GM18520 (cell line): ENCODE data around the gene SARDH.

ENCODE experiments used
- ATAC-seq: cut with Tn5 transposase; IDR thresholded peaks from one replicate; pipeline ENCODE4 v1.9.1; 2021; ENCODE audit not compliant: unreplicated experiment

SARDH gene

DNA sequence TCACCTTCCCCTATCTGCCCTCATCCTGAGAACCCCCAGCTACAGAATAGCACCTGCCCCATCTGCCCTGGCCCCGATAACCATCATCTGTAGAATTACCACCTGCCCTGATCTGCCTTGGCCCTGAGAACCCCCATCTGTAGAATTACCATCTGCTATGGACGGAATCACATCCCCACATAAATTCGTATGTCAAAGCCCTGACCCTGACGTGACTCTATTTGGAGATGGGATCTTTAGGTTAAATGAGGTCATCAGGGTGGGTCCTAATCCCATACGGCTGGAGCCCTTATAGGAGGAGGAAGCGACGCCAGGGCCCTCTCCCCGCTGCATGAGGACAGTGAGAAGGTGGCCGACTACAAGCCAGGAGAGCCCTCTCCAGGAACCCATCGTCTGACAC, 32.6 kb downstream of the SARDH start:
- no peak for ATAC-seq

- ATAC-seq, result no peak
These were observed 33.4 kb downstream of the SARDH start for GRCh38 chr9:133704711-133705181.

GRCh38 chr9:133703591-133704399, 34.4 kb downstream of the SARDH start:
- no peak for ATAC-seq

DNA sequence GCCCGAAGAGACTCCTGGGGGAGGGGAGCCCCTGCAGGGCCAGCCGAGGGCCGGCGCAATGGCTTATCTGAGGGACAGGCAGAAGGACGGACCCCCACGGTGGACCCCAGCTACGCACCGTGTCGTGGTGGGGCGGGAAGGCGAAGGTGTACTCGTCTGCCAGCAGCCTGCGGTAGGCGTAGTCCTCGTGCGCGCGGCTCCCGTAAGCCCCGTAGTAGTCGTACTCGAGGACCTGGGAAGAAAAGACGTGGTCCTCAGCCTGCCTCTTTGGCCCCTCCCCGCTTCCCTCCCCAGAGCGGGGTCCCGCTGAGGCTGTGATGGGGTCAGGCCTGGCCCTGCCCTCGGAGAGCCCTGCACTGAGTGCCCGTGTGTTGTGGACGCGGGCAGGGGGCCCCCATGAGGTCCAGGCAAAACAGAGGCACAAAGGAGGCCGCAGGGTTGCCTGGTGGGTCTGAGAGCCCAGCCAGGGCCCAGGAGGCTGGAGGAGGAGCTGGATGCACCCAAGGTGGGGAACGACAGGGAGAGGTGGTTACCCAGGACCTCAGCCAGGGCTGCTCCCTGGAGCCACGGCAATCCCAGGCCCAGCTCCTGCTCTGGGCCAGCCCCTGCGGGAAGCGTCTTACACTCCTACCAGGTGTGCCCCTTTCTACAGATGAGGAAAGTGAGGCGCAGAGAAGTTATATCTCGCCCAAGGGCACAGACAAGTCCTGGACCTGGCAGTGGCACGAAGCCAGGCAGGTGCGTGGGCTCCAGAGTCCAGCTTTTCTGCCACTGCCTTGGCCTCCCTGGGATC, 35.2 kb downstream of the SARDH start:
- ATAC-seq, result no peak

GRCh38 chr9:133701981-133702797, 36.0 kb downstream of the SARDH start:
- no peak for ATAC-seq

- no peak for ATAC-seq
These were observed 36.7 kb downstream of the SARDH start for GRCh38 chr9:133701321-133701980.

DNA sequence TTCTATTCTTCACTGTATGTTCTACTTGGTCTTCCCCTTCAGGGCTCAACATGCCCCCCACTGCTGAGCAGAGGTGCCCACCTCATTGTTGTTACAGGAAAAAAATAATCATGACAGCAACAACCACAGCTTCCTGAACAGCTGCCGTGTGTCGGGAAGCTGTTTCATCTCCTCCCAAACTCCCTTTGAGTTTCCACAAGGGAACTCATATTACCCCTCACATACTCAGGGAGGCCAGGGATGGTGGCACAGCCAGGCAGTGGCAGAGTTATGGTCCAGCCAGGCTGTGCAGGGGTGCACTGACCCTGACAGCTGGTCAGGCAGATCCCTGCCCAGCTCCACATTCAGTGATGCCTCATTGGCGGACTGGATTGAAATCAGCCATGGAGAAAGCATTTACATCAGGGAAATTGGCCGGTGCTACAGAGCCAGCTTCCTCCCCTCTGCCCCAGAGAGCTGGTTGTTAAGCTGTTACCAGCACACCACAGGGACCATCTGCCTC, 37.3 kb downstream of the SARDH start:
- ATAC-seq, result no peak

DNA sequence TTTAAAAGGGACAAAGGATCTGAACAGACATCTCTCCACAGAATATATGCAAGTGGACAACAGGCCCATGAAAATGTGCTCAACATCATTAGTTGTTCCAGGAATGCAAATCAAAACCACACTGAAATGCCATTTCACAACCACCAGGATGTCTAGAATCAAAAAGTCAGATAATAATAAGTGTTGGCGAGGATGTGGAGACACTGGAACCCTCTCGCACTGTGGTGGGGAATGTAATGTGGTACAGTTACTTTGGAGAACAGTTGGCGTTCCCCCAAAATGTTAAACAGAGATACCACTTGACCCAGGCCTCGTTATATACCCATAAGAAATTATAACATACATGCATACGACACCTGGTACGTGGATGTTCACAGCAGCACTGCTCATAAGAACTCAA, 38.6 kb downstream of the SARDH start:
- no peak for ATAC-seq

DNA sequence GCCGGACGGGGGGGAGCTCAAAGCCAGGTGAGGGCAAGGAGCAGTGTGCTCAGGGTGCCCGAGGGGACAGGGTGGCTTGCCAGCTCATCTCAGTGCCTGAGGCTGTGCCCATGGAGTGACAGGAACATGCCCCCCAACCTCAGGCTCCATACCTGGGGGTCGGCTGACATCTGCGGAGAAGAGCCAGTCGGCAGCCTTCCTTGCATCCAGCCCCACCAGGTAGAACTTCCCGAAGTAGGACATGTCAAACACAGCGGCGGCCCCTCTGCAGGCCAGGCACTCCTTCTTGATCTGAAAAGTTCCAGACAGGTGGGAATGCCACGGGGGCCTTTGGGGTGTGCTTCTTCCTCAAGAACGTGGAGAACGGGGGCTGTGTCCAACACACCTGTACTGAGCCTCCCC, 42.1 kb downstream of the SARDH start:
- ATAC-seq, result no peak

GRCh38 chr9:133694686-133695085, 43.5 kb downstream of the SARDH start:
- ATAC-seq, result no peak

GRCh38 chr9:133693703-133694529, 44.2 kb downstream of the SARDH start:
- no peak for ATAC-seq

- no peak for ATAC-seq
These were observed 45.0 kb downstream of the SARDH start for GRCh38 chr9:133693116-133693515.

- no peak for ATAC-seq
These were observed 45.7 kb downstream of the SARDH start for GRCh38 chr9:133692364-133692985.

DNA sequence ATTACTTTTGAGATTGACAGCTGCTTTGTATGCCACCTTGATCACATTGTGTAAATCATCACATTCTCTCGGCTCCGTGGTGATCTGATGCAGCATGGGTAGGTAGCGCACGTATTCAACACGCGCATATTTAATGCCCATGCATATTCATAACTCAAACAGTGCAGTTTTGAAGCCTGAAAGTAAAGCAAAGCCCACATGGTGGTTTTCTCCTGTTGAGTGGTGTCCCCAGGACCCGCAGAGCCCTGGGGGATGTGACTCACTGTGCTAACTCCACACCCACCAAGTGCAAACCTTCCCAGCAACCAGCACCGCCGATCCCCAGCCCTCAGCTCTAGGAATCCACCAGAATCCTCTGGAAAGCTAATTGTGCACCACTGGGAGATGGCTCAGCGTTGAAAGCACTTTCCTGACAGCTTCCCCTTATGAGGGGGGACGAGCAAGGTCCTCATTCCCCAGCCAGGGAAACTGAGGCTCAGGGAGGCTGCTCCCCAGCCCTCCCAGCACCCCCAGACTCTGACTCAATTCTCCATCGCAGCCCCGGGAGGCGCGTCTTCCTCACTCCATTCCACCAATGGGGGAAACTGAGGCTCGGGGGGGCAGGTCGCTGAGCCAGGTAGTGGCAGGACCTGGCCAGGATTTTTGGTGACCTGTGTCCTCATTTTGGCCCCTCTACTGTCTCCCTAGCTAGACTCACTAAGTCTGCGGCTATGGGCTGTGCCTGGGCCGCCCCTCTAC, 46.4 kb downstream of the SARDH start:
- no peak for ATAC-seq

DNA sequence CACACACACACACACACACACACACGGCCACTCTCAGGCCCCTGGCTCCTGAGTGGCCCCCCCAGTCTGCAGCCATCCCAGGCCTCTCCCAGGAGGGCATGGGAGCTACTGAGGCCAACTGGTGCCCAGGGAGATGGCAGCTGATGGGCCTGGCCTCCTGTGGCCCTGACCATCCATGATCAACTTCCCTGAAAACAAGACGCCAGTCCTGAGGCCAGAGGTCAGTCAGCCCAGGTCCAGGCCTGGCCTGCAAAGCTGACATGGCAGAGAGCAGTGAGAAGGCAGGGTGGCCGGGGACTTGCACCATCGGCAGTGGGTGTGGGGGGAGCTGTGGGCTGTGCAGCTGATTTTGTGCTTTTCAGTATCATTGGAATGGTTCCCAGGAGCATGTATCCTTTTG, 47.0 kb downstream of the SARDH start:
- no peak for ATAC-seq

GRCh38 chr9:133690081-133690561, 48.0 kb downstream of the SARDH start:
- ATAC-seq, result no peak

DNA sequence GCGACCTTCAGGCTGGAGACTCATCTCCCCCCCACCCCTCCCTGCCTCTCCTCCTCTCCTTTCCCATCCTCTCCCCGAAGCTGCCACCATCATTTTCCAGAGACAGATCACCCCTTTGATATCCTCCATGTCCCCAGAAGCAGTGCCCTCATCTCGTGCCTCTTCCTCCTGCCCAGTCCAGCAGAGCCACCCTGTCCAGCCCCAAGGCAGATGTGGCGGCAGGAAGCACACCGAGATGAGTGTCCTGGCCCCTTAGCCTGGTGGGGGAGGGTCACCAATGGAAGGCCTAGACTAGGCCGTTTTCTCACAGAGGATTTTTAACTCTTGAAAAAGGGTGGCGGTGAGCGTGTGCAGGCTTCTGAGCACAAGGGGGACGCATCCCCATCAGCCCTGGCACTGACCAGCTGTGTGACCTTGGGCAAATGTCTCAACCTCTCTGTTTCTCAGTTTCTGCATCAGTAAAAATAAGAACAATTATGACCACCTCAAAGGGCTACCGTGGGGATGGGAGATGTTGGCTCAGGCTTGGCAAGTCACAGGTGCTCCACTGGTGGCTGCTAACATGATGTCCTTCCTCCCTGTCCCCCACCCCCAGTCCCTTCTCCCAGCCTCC, 48.9 kb downstream of the SARDH start:
- ATAC-seq, result no peak
